Activated CD8-positive, alpha-beta T cell treated with anti-CD3 and anti-CD28 coated beads for 36 hours (primary cell): ENCODE measurements around the gene FOXO6. TPM values are rescaled to one million over a fixed set of nuclear protein-coding genes. Genes with fewer than 3 reads are reported as not detected.

ENCODE experiments used
- ATAC-seq: fragments of 200-7000 bp; cut with Tn5 transposase; one replicate; pipeline ENCODE4 v1.10.0; 2021; ENCODE audit warnings: mild to moderate bottlenecking, moderate library complexity
- CTCF ChIA-PET: fragments of 350-600 bp; sonication (Branson Sonifier 250); formaldehyde crosslinking; loops from one replicate; lab custom pipeline; 2021; ENCODE audit warnings: antibody characterized with exemption; lab: Charles Lee
- POLR2A ChIA-PET: fragments of 350-600 bp; sonication (Branson Sonifier 250); formaldehyde crosslinking; loops from one replicate; lab custom pipeline; 2021; ENCODE audit warnings: antibody characterized with exemption; lab: Charles Lee
- DNase-seq: peaks from one replicate; pipeline ENCODE4 v3.0.0-alpha.2; 2020
- H3K27ac Mint-ChIP-seq: one replicate; pipeline ENCODE4 v1.8.0; 2021; ENCODE audit warnings: mild to moderate bottlenecking, mixed read lengths
- H3K27me3 Mint-ChIP-seq: one replicate; pipeline ENCODE4 v1.8.0; 2021; ENCODE audit warnings: mixed read lengths
- H3K36me3 Mint-ChIP-seq: one replicate; pipeline ENCODE4 v1.8.0; 2021; ENCODE audit warnings: low read depth, mixed read lengths
- H3K4me1 Mint-ChIP-seq: one replicate; pipeline ENCODE4 v1.8.0; 2021; ENCODE audit warnings: low read depth, mixed read lengths
- H3K4me3 Mint-ChIP-seq: one replicate; pipeline ENCODE4 v1.8.0; 2021; ENCODE audit warnings: mild to moderate bottlenecking, moderate library complexity, mixed read lengths
- H3K9me3 Mint-ChIP-seq: one replicate; pipeline ENCODE4 v1.8.0; 2021; ENCODE audit warnings: mixed read lengths
- intact Hi-C: fragments of 100-400 bp; cut with micrococcal nuclease; formaldehyde crosslinking; loops from one replicate; pipeline ENCODE4 v1.10.0; 2022
- total RNA-seq, 2 experiments: library from RNA; stranded (reverse); gene quantifications; one replicate each; pipeline ENCODE4 v1.2.3, GENCODE V29; 2021
- TF ChIP-seq, protein P1 (sequence below): fragments of 200-600 bp; IDR thresholded peaks from one replicate; pipeline ENCODE4 v1.8.0; 2022; ENCODE audit warnings: antibody characterized with exemption, mild to moderate bottlenecking

FOXO6 gene
- total RNA-seq, 2 experiments from 2014 or later: 0.49 to 0.68 TPM

DNA sequence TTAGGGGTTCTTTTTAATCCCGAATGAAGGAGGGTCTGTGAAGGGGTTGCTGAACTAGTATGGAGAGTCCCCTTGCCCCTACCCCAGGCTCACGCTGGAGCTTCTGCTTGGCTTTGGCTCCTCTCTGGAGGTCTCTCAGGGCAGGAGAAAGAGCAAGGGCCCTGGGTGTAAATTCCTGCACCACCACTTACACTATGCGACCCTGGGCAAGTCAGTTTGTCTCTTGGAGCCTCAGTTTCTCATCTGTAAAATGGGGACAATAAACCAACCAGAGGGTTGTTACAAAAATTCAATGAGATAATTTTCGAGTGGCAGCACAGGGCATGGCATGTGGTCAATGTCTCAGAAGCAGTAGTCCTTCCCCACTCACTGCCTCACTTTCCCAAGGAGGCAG is 11.4 kb downstream of the FOXO6 start:
- H3K36me3 Mint-ChIP-seq: no peaks in the 10 kb centered on the region
- TF ChIP-seq, protein P1, sequence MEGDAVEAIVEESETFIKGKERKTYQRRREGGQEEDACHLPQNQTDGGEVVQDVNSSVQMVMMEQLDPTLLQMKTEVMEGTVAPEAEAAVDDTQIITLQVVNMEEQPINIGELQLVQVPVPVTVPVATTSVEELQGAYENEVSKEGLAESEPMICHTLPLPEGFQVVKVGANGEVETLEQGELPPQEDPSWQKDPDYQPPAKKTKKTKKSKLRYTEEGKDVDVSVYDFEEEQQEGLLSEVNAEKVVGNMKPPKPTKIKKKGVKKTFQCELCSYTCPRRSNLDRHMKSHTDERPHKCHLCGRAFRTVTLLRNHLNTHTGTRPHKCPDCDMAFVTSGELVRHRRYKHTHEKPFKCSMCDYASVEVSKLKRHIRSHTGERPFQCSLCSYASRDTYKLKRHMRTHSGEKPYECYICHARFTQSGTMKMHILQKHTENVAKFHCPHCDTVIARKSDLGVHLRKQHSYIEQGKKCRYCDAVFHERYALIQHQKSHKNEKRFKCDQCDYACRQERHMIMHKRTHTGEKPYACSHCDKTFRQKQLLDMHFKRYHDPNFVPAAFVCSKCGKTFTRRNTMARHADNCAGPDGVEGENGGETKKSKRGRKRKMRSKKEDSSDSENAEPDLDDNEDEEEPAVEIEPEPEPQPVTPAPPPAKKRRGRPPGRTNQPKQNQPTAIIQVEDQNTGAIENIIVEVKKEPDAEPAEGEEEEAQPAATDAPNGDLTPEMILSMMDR: no peak
- DNase-seq (no peak), ATAC-seq (no peak)
- intact Hi-C loops: no loop called here
- H3K27ac Mint-ChIP-seq: no peak overlapping the region
- no peaks in the 10 kb centered on the region for H3K4me1 Mint-ChIP-seq
- POLR2A ChIA-PET: no interaction called here
- CTCF ChIA-PET: interaction anchor here (1.0 kb wide), 1 partner anchor 12 kb away, joined by 3 read pairs; the partner anchor contains the start of gene FOXO6
- no peaks in the 10 kb centered on the region for H3K9me3 Mint-ChIP-seq
- H3K4me3 Mint-ChIP-seq: no peak overlapping the region
- peaks cover 28% of the 10 kb centered on the region for H3K27me3 Mint-ChIP-seq

DNA sequence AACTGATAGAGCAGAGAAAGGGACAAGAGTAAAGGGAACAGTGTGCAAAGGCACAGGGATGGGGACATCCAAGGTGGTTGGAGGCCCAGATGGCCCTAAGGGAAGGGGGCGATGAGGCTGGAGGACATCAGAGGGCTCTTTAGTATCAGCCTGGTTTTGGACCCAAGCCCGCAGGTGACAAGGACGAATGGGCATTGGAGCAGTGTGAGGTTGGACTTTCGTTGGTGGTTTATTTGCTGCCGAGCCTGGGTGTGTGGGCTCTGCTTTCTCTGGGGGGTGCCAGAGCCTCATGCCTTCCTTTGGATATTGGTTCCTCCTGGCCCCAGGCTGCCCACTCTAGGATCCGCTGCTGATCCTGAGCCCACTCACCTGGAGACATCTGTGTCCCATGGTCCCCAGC is 12.1 kb downstream of the FOXO6 start:
- no peak overlapping the region for H3K27ac Mint-ChIP-seq
- ChIA-PET CTCF (interaction anchor here (1.0 kb wide), 1 partner anchor 12 kb away, joined by 3 read pairs; the partner anchor contains the start of gene FOXO6), POLR2A (no interaction called here)
- TF ChIP-seq, protein P1: no peak
- no peaks in the 10 kb centered on the region for H3K9me3 Mint-ChIP-seq
- peaks cover 27% of the 10 kb centered on the region for H3K27me3 Mint-ChIP-seq
- H3K4me3 Mint-ChIP-seq: no peak overlapping the region
- intact Hi-C loops: no loop called here
- H3K36me3 Mint-ChIP-seq: no peaks in the 10 kb centered on the region
- DNase-seq (no peak), ATAC-seq (no peak)
- H3K4me1 Mint-ChIP-seq: no peaks in the 10 kb centered on the region

DNA sequence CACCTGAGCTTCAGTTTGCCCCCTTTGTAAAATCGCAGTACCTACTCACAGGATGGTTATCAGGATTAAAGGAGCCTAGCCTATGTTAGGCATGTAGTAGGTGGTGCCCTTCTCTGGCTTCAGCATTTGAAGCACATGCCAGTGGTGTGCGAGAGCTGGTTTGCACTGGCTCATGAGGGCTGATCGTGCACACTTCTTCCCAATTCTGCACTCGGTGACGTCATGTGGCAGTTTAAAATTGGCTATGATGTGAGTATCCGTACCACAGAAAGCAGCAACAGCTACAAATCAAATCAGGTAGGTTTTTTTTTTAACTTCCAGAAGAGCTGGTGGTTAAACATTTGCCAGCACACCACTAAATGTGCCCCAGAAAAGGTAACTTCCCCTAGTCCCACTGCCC is 13.5 kb downstream of the FOXO6 start:
- H3K9me3 Mint-ChIP-seq: no peaks in the 10 kb centered on the region
- ATAC-seq (no peak), DNase-seq (no peak)
- H3K27ac Mint-ChIP-seq: no peak overlapping the region
- no peaks in the 10 kb centered on the region for H3K36me3 Mint-ChIP-seq
- ChIA-PET CTCF (interaction anchor here (1.0 kb wide), 1 partner anchor 13 kb away, joined by 3 read pairs; no protein-coding TSS in a partner anchor), POLR2A (no interaction called here)
- no peaks in the 10 kb centered on the region for H3K4me1 Mint-ChIP-seq
- TF ChIP-seq, protein P1: no peak
- H3K4me3 Mint-ChIP-seq: no peak overlapping the region
- intact Hi-C loops: no loop called here
- peaks cover 21% of the 10 kb centered on the region for H3K27me3 Mint-ChIP-seq

DNA sequence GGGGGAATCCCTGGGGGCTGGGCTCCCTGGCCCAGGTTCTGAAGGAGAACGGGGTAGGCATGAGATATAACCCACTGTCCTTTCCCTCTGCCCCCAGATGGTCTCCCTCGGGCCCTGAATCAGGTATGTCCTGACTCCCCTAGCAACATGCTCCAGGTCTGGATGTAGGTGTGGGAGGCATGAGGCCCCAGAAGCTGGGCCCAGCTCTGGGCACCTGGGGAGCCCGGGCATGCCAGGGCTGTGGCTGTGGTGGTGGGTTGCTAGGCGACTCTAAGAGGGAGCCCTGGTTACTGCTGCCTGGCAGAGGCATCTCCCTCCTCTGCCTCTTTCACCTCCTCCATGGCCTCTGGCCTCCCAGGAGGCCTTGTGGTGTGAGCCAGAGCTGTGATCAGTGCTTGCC is 16.2 kb downstream of the FOXO6 start:
- Mint-ChIP-seq H3K4me1 (peaks cover 4% of the 10 kb centered on the region), H3K9me3 (no peaks in the 10 kb centered on the region), H3K27ac (no peak overlapping the region), H3K4me3 (no peak overlapping the region), H3K36me3 (no peaks in the 10 kb centered on the region), H3K27me3 (peaks cover 34% of the 10 kb centered on the region)
- no peak for ATAC-seq
- ChIA-PET POLR2A (no interaction called here), CTCF (interaction anchor here (1.3 kb wide), 1 partner anchor 64 kb away, joined by 3 read pairs; no protein-coding TSS in a partner anchor)
- TF ChIP-seq, protein P1: no peak
- intact Hi-C loops: no loop called here
- no peak for DNase-seq

DNA sequence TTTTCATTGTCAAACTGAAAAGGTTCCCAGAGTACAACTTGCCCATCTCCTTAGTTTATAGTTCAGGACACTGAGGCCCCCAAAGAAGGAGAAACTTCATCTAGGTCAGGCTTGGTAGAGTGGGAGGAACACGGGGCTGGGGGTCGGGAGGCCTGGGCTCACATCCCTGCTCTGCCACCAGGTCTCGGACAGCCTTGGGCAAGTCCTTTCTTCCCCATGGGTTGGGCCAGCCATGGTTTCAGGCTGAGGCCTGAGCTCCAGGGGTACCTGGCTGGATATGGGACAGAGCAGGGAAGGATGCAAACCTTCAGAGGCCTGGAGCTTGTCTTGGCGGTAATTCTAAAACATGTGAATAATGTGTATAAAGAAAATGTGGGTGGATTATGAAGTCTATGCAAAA is 17.0 kb downstream of the FOXO6 start:
- Mint-ChIP-seq H3K27me3 (peaks cover 36% of the 10 kb centered on the region), H3K4me3 (no peak overlapping the region), H3K27ac (no peak overlapping the region), H3K9me3 (no peaks in the 10 kb centered on the region), H3K4me1 (peaks cover 7% of the 10 kb centered on the region), H3K36me3 (no peaks in the 10 kb centered on the region)
- ATAC-seq: no peak
- ChIA-PET CTCF (interaction anchor here (0.9 to 1.3 kb wide), 2 partner anchors 65 to 96 kb away, joined by 3 read pairs; no protein-coding TSS in a partner anchor), POLR2A (no interaction called here)
- intact Hi-C loops: no loop called here
- TF ChIP-seq, protein P1: no peak
- DNase-seq: no peak
